ENCODE data around the gene ZNF512.

DNA sequence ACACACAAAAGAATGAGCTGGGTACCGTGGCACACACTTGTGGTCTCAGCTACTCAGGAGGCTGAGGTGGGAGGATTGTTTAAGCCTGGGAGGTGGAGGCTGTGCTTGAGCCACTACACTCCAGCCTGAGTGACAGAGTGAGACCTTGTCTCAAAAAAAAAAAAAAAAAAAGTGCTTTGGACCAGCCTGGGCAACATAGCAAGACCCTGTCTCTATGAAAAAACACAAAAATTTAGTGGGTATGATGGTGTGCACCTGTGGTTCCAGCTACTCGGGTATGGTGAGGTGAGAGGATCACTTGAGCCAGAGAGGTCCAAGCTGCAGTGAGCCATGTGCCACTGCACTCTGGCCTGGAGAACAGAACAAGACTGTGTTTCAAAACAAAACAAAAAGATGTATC is 10.4 kb downstream of the ZNF512 start:
- TF ChIP-seq POLR2A (IDR thresholded peaks at IDR 0.05; ENCODE audit: low read length) (no peak), GATA1 (IDR thresholded peaks at IDR 0.05; ENCODE audit: low read depth, low read length) (no peak)

Data from erythroblast (primary cell).